Fibroblast of villous mesenchyme (primary cell): Measurements from ENCODE around the gene ERICH2. TPM values are rescaled to one million over a fixed set of nuclear protein-coding genes. Genes with fewer than 3 reads are reported as not detected.

Experiments used
- DNase-seq: peaks from one replicate; pipeline ENCODE4 v3.0.0-alpha.2; 2010; ENCODE audit warnings: low read depth
- H3K4me3 ChIP-seq: 2 replicates; pipeline ENCODE4 v1.5.1; 2011; ENCODE audit warnings: low read depth, mild to moderate bottlenecking, low read length
- total RNA-seq: library from RNA; depleted of rRNA; stranded (reverse); fragments of >200 nt; gene quantifications from 2 replicates; pipeline ENCODE4 v1.2.3, GENCODE V29; 2012
- TF ChIP-seq, protein P1 (sequence below): IDR thresholded peaks from 2 replicates; pipeline ENCODE4 v1.5.1; 2012; ENCODE audit warnings: low read depth, mild to moderate bottlenecking, low read length; ENCODE audit not compliant: insufficient read depth

The ERICH2 gene
- total RNA-seq, 1 donor, result not detected

- no peak overlapping the region for H3K4me3 ChIP-seq
These were observed 50.8 kb downstream of the ERICH2 start for GRCh38 chr2:170820757-170821530.

DNA sequence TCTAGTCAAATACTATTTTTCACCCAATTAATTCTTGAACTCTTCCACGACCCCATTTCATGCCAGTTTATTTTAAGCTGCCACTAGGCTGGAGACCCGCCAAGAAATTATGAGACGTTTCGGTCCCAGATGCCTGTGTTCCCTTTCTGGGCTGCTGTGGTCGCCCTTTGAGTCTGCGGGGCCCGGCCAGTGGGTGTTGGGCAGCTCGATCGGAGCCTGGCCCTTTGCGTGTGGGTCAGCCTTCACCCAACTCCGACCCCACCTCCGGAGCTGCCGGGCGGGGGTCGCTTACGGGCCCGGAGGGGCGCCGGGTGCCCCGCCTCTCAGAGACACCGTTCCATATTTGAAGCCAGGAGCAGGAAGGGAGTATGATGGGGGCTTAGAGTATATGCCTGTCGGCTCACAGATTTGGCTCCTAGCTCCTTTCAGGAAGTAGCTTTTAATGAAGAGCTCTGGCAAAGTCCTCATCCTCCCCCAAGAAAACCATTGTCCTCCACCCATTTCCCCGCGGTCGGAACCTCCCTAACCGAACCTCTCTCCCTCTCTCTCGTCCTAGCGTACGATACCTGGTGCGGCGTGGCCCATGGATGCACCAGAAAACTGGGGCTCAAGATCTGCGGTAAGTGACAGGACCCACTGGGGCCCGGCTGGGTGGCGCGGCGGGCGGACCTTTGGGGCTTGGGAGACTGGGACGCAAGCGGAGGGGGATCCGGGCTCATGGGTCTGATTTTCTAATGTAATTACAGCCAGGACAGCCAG, 51.5 kb downstream of the ERICH2 start:
- H3K4me3 ChIP-seq, result no peak overlapping the region
- DNase-seq, result no peak
- TF ChIP-seq, protein P1, sequence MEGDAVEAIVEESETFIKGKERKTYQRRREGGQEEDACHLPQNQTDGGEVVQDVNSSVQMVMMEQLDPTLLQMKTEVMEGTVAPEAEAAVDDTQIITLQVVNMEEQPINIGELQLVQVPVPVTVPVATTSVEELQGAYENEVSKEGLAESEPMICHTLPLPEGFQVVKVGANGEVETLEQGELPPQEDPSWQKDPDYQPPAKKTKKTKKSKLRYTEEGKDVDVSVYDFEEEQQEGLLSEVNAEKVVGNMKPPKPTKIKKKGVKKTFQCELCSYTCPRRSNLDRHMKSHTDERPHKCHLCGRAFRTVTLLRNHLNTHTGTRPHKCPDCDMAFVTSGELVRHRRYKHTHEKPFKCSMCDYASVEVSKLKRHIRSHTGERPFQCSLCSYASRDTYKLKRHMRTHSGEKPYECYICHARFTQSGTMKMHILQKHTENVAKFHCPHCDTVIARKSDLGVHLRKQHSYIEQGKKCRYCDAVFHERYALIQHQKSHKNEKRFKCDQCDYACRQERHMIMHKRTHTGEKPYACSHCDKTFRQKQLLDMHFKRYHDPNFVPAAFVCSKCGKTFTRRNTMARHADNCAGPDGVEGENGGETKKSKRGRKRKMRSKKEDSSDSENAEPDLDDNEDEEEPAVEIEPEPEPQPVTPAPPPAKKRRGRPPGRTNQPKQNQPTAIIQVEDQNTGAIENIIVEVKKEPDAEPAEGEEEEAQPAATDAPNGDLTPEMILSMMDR, result no peak

More at GRCh38 chr2:170820757-170821530, 50.8 kb downstream of the ERICH2 start:
- TF ChIP-seq, protein P1, result no peak
- DNase-seq, result no peak

- TF ChIP-seq, protein P1, result no peak
- no peak for DNase-seq
- H3K4me3 ChIP-seq, result no peak overlapping the region
These were observed 52.3 kb downstream of the ERICH2 start for GRCh38 chr2:170822290-170823087.

DNA sequence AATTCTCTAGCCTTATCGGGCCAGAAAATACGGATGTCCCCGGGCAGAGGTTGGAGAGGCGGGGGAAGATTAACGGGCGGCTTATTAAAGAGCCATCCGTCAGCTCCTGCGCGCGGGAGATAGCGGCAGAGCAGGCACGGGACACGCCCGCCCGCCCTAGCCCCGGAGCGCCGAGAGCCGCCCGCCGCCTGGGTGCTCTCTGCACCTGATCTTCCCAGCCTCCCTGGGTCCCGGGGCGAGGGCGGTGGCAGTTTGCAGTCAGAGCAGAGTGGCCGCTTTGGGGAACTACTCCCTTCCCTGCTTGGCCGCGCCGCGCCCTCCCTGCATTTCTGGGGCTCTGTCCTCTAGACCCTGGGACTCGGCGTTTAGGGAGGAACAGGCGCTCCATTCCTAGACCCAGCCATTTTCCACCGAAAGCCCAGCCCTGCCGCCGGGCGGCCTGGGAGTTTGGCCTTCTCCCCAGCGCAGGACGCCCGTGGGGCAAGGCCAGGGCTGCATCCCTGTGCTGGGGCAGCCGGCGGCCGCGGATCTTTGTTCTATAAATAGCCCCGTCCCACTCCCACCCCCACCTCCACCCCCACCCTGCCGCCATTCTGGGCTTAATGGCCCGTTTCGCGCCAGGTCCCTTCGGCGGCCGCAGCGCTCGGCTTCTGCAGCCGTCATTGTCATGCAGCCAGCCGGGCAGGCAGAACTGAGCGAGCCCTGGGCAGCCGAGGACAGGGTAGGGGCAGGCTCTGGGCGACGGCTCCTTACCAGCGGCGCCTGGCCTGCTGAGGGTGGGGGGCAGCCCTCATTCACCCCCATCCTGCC, 53.1 kb downstream of the ERICH2 start:
- H3K4me3 ChIP-seq, result no peak overlapping the region
- no peak for DNase-seq
- TF ChIP-seq, protein P1, result no peak

- TF ChIP-seq, protein P1, result no peak
- no peak for DNase-seq
- no peak overlapping the region for H3K4me3 ChIP-seq
These were observed 53.7 kb downstream of the ERICH2 start for GRCh38 chr2:170823898-170824215.

GRCh38 chr2:170824526-170825015, 54.4 kb downstream of the ERICH2 start:
- H3K4me3 ChIP-seq, result no peak overlapping the region
- TF ChIP-seq, protein P1, result no peak
- DNase-seq, result no peak
